Ishikawa (cell line): ENCODE measurements around the gene AGMO.
A peak's percentile ranks its signal among the peaks of the same experiment; 100 is the strongest.

ENCODE experiments used
- EP300 ChIP-seq: IDR thresholded peaks from 2 replicates; pipeline ENCODE4 v1.6.1; 2012; ENCODE audit warnings: borderline replicate concordance
- MAX ChIP-seq: IDR thresholded peaks from 2 replicates; pipeline ENCODE4 v1.6.1; 2012
- NFIC ChIP-seq: IDR thresholded peaks from 2 replicates; pipeline ENCODE4 v1.6.1; 2012
- REST ChIP-seq: IDR thresholded peaks from 2 replicates; pipeline ENCODE4 v1.6.1; 2012; ENCODE audit warnings: low read depth, mild to moderate bottlenecking
- TCF12 ChIP-seq: IDR thresholded peaks from 2 replicates; pipeline ENCODE4 v1.6.1; 2012; ENCODE audit warnings: low read depth
- TEAD4 ChIP-seq: IDR thresholded peaks from 2 replicates; pipeline ENCODE4 v1.6.1; 2012
- USF1 ChIP-seq: IDR thresholded peaks from 2 replicates; pipeline ENCODE4 v1.6.1; 2012

GRCh38 chr7:15561835-15562234, at the start of gene AGMO:
- 0 out of 2 replicates have a peak, but pooled peaks have one; percentile 13 for TF ChIP-seq NFIC
- TF ChIP-seq TCF12 = no peak
- no peak for TF ChIP-seq TEAD4
- TF ChIP-seq EP300 = no peak
- TF ChIP-seq REST = no peak
- no peak for TF ChIP-seq USF1
- no peak for TF ChIP-seq MAX
